Naive thymus-derived CD8-positive, alpha-beta T cell (primary cell): Measurements from ENCODE around the gene HMGN4. TPM values are rescaled to one million over a fixed set of nuclear protein-coding genes. Genes with fewer than 3 reads are reported as not detected.
A peak's percentile ranks its signal among the peaks of the same experiment; 100 is the strongest.

ENCODE experiments used
- ATAC-seq, 2 donors: fragments of 150-1000 bp; cut with Tn5 transposase in 1 of 2; sonication (Bioruptor Pico), chemical (Tn5 transposase) in 1 of 2; 1 replicate in 1 of 2; 2 replicates in 1 of 2; pipeline ENCODE4 v1.10.0; 2021; ENCODE audit warnings: mild to moderate bottlenecking in 2 of 2, moderate library complexity in 2 of 2
- POLR2A ChIA-PET: fragments of 350-600 bp; sonication (Branson Sonifier 250); formaldehyde crosslinking; loops from one replicate; lab custom pipeline; 2021; ENCODE audit warnings: antibody characterized with exemption; lab: Charles Lee
- DNase-seq, 10 donors: peaks; one replicate each; pipeline versions ENCODE4 v3.0.0 to v3.0.0-alpha.2; 2020 to 2022
- H3K27ac Mint-ChIP-seq, 10 donors: one replicate each; pipeline ENCODE4 v1.8.0; 2020 to 2022; ENCODE audit warnings: mild to moderate bottlenecking in 10 of 10, mixed read lengths in 10 of 10, moderate library complexity in 4 of 10, inconsistent platforms in 1 of 10
- H3K27me3 Mint-ChIP-seq, 5 donors: one replicate each; pipeline ENCODE4 v1.8.0; 2021 to 2022; ENCODE audit warnings: mixed read lengths in 5 of 5
- H3K36me3 Mint-ChIP-seq, 3 donors: one replicate each; pipeline ENCODE4 v1.8.0; 2020 to 2022; ENCODE audit warnings: mixed read lengths in 3 of 3, mild to moderate bottlenecking in 2 of 3, inconsistent platforms in 1 of 3
- H3K4me1 Mint-ChIP-seq, 4 donors: one replicate each; pipeline ENCODE4 v1.8.0; 2021 to 2022; ENCODE audit warnings: mixed read lengths in 4 of 4
- H3K4me3 Mint-ChIP-seq, 10 donors: one replicate each; pipeline ENCODE4 v1.8.0; 2020 to 2022; ENCODE audit warnings: mild to moderate bottlenecking in 10 of 10, mixed read lengths in 10 of 10, moderate library complexity in 6 of 10, inconsistent platforms in 1 of 10
- H3K9me3 Mint-ChIP-seq, 9 donors: one replicate each; pipeline ENCODE4 v1.8.0; 2020 to 2022; ENCODE audit warnings: mixed read lengths in 9 of 9, mild to moderate bottlenecking in 3 of 9, inconsistent platforms in 1 of 9, moderate library complexity in 1 of 9
- polyA plus RNA-seq, 3 donors: library from polyadenylated mRNA; unstranded; fragments of 300-500 nt; fragmentation: Illumina TruSeq; gene quantifications; one replicate each; pipeline ENCODE4 v1.2.3, GENCODE V29; 2021
- total RNA-seq, 8 experiments: library from RNA in 2 of 8; stranded (reverse) in 2 of 8; gene quantifications; one replicate each; pipeline ENCODE4 v1.2.3 and lab custom pipeline; 2021 to 2026

Gene HMGN4
- total RNA-seq (10 to 100 TPM; 73.3 to 77.5 TPM), polyA plus RNA-seq (100 to 1,000 TPM; 110 to 183 (median 151) TPM), total RNA-seq (lab: John Stamatoyannopoulos, UW) (55.9 to 139 (median 107) reads per million in 6 experiments)

- Mint-ChIP-seq H3K4me1 (peaks cover 32 to 72% (median 65%) of the 10 kb centered on the region in 4 donors), H3K27ac (peak within 1 kb of the TSS; percentile 91 to 100 (median 98)), H3K9me3 (peaks cover 0 to 8% (median 0%) of the 10 kb centered on the region in 9 donors), H3K36me3 (peaks cover 0 to 31% (median 2%) of the 10 kb centered on the region in 3 donors), H3K27me3 (peaks cover 0 to 10% (median 0%) of the 10 kb centered on the region in 5 donors), H3K4me3 (peak within 1 kb of the TSS; percentile 89 to 99 (median 97))
- POLR2A ChIA-PET, result interaction anchor here (0.6 to 4.4 kb wide), 51 partner anchors 10 to 1355 kb away, joined by 3 to 82 read pairs (median 4); partner anchors contain the start of gene BTN3A3
- DNase-seq (peak; percentile 62 to 98 (median 90)), ATAC-seq (peak; percentile 70 to 74)
Measured at GRCh38 chr6:26537846-26538571, at the start of gene HMGN4. TSS of gene HMGN4 (plus strand) at chr6:26538366. CDS start at chr6:26545207, 6,841 bp downstream.

- H3K4me3 Mint-ChIP-seq, result no peak overlapping the region
- peaks cover 0 to 10% (median 0%) of the 10 kb centered on the region in 4 donors for H3K4me1 Mint-ChIP-seq
- ATAC-seq, result no peak
- no peak for DNase-seq
- H3K27ac Mint-ChIP-seq, result peak overlapping the region in 1 of 10 donors; percentile 27
- POLR2A ChIA-PET, result interaction anchor here (0.7 kb wide), 1 partner anchor 106 kb away, joined by 3 read pairs; no protein-coding TSS in a partner anchor
- peaks cover 0 to 23% (median 9%) of the 10 kb centered on the region in 9 donors for H3K9me3 Mint-ChIP-seq
- H3K27me3 Mint-ChIP-seq, result no peaks in the 10 kb centered on the region
- peaks cover 0 to 10% (median 7%) of the 10 kb centered on the region in 3 donors for H3K36me3 Mint-ChIP-seq
Measured at GRCh38 chr6:26489996-26490964, 47.9 kb upstream of the HMGN4 start.

DNA sequence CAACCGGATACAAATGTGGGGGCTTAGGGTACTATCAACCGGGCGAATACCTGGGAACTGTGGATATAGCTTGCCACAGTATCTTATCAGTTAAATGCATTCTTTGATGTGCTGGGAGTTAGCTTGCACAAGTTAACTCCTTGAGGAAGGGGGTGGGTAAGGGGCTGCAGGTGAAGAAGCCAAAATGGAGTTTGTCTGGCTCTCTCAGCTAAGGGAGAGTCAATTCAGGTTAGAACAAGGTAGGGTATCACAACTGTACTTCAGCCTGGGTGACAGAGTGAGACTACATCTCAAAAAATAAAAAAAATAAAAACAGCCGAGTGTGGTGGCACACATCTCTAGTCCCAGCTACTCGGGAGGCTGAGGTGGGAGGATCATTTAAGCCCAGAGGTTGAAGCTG, 46.6 kb upstream of the HMGN4 start:
- DNase-seq (no peak), ATAC-seq (no peak)
- H3K36me3 Mint-ChIP-seq, result peaks cover 0 to 10% (median 7%) of the 10 kb centered on the region in 3 donors
- H3K27ac Mint-ChIP-seq, result no peak overlapping the region
- no peak overlapping the region for H3K4me3 Mint-ChIP-seq
- H3K4me1 Mint-ChIP-seq, result peaks cover 0 to 10% (median 0%) of the 10 kb centered on the region in 4 donors
- POLR2A ChIA-PET, result interaction anchor here (0.6 kb wide), 1 partner anchor 43 kb away, joined by 5 read pairs; no protein-coding TSS in a partner anchor
- H3K27me3 Mint-ChIP-seq, result no peaks in the 10 kb centered on the region
- H3K9me3 Mint-ChIP-seq, result peaks cover 0 to 15% (median 8%) of the 10 kb centered on the region in 9 donors

GRCh38 chr6:26493258-26493657, 44.9 kb upstream of the HMGN4 start:
- Mint-ChIP-seq H3K27ac (no peak overlapping the region), H3K36me3 (no peaks in the 10 kb centered on the region), H3K9me3 (no peaks in the 10 kb centered on the region), H3K27me3 (no peaks in the 10 kb centered on the region), H3K4me3 (no peak overlapping the region), H3K4me1 (peaks cover 0 to 10% (median 3%) of the 10 kb centered on the region in 4 donors)
- POLR2A ChIA-PET, result interaction anchor here (0.6 kb wide), 1 partner anchor 297 kb away, joined by 3 read pairs; no protein-coding TSS in a partner anchor
- ATAC-seq (peak; percentile 77 to 81), DNase-seq (peak in 2 of 10 donors; percentile 27 to 35)

GRCh38 chr6:26494117-26494516, 44.0 kb upstream of the HMGN4 start:
- Mint-ChIP-seq H3K9me3 (no peaks in the 10 kb centered on the region), H3K27me3 (no peaks in the 10 kb centered on the region), H3K36me3 (no peaks in the 10 kb centered on the region), H3K4me1 (peaks cover 0 to 10% (median 3%) of the 10 kb centered on the region in 4 donors), H3K27ac (peak overlapping the region in 3 of 10 donors; percentile 3 to 83 (median 53)), H3K4me3 (no peak overlapping the region)
- DNase-seq, result no peak
- no peak for ATAC-seq
- POLR2A ChIA-PET, result interaction anchor here (0.6 to 0.7 kb wide), 2 partner anchors 67 to 298 kb away, joined by 3 read pairs; no protein-coding TSS in a partner anchor

DNA sequence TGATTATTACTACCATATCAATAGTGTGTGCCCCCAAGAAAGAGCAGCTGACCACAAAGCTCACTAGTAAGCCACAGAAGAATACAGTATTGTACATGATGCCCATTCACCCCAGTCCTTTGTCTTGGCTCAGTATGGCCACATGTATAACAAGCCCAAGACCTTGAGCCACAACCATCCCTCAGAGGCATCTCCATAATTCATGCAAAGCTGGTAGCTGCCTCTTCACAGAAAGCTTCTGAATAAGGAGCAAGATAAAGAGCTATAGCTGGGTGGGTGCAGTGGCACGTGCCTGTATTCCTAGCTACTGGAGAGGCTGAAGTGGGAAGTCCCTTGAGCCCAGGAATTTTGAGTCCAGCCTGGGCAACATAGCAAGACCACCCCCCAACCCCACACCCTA, 42.9 kb upstream of the HMGN4 start:
- H3K27me3 Mint-ChIP-seq, result no peaks in the 10 kb centered on the region
- peaks cover 0 to 10% (median 3%) of the 10 kb centered on the region in 4 donors for H3K4me1 Mint-ChIP-seq
- ATAC-seq (no peak), DNase-seq (no peak)
- no peak overlapping the region for H3K27ac Mint-ChIP-seq
- no peaks in the 10 kb centered on the region for H3K36me3 Mint-ChIP-seq
- POLR2A ChIA-PET, result interaction anchor here (1.0 kb wide), 1 partner anchor 371 kb away, joined by 3 read pairs; a partner anchor contains a TSS
- H3K4me3 Mint-ChIP-seq, result no peak overlapping the region
- no peaks in the 10 kb centered on the region for H3K9me3 Mint-ChIP-seq

- H3K4me1 Mint-ChIP-seq, result peaks cover 8 to 23% (median 16%) of the 10 kb centered on the region in 4 donors
- no peak for DNase-seq
- peaks cover 0 to 3% (median 0%) of the 10 kb centered on the region in 3 donors for H3K36me3 Mint-ChIP-seq
- no peak for ATAC-seq
- POLR2A ChIA-PET, result interaction anchor here (1.1 kb wide), 1 partner anchor 24 kb away, joined by 3 read pairs; no protein-coding TSS in a partner anchor
- no peak overlapping the region for H3K27ac Mint-ChIP-seq
- no peaks in the 10 kb centered on the region for H3K9me3 Mint-ChIP-seq
- peaks cover 0 to 13% (median 10%) of the 10 kb centered on the region in 5 donors for H3K27me3 Mint-ChIP-seq
- H3K4me3 Mint-ChIP-seq, result no peak overlapping the region
Measured at GRCh38 chr6:26497610-26498009, 40.6 kb upstream of the HMGN4 start.

DNA sequence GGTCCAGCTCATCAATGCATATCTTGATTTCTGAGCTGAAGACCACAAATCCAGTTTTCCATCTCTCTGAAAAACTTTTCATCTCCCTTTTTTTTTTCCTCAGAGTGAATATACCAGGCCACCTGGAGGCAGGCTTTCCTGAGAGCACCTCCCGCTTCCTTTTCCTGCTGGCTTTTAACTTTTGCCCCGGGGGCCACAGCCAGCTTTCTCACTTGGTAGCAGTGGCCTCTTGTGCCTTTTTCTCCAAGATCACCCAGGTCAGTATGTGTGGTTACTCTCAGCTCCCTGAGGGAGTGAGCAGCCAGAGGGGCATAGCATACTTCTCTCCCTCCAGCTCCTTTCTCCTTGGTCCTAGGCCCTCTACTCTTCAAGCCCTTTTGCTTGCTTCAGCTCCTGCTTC, 38.1 kb upstream of the HMGN4 start, which contains the start of gene BTN1A1:
BTN1A1 (plus strand) TSS at position 202 of the 400 bp plus-strand sequence. CDS start 984 bp downstream, outside the sequence.
- peak within 1 kb of the TSS in 2 of 10 donors; percentile 4 to 56 for H3K27ac Mint-ChIP-seq
- peaks cover 0 to 3% (median 2%) of the 10 kb centered on the region in 3 donors for H3K36me3 Mint-ChIP-seq
- POLR2A ChIA-PET, result interaction anchor here (0.6 to 0.9 kb wide), 2 partner anchors 13 to 513 kb away, joined by 3 to 4 read pairs; no protein-coding TSS in a partner anchor
- H3K4me1 Mint-ChIP-seq, result peaks cover 8 to 19% (median 14%) of the 10 kb centered on the region in 4 donors
- ATAC-seq, result no peak
- H3K4me3 Mint-ChIP-seq, result peak within 1 kb of the TSS; percentile 24 to 86 (median 82)
- H3K9me3 Mint-ChIP-seq, result no peaks in the 10 kb centered on the region
- DNase-seq, result no peak
- H3K27me3 Mint-ChIP-seq, result peaks cover 3 to 26% (median 22%) of the 10 kb centered on the region in 5 donors

DNA sequence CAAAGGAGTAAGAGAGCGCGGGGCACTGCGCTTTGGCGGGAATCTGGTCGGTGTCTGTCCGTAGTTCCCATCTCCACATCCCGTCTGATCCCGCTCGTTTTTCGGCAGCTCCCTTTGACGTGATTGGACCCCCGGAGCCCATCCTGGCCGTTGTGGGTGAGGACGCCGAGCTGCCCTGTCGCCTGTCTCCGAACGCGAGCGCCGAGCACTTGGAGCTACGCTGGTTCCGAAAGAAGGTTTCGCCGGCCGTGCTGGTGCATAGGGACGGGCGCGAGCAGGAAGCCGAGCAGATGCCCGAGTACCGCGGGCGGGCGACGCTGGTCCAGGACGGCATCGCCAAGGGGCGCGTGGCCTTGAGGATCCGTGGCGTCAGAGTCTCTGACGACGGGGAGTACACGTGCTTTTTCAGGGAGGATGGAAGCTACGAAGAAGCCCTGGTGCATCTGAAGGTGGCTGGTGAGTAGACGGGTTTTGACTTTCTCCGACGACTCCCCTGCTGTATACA, 36.6 kb upstream of the HMGN4 start:
- Mint-ChIP-seq H3K27me3 (peaks cover 5 to 32% (median 26%) of the 10 kb centered on the region in 5 donors), H3K27ac (peak overlapping the region in 5 of 10 donors; percentile 5 to 57 (median 26)), H3K4me3 (peak overlapping the region; percentile 71 to 86 (median 82)), H3K36me3 (peaks cover 2 to 3% (median 3%) of the 10 kb centered on the region in 3 donors), H3K4me1 (peaks cover 8 to 19% (median 14%) of the 10 kb centered on the region in 4 donors), H3K9me3 (no peaks in the 10 kb centered on the region)
- DNase-seq (peak; percentile 8 to 64 (median 32)), ATAC-seq (peak; percentile 88 to 93)
- POLR2A ChIA-PET, result interaction anchor here (0.9 to 1.7 kb wide), 8 partner anchors 14 to 78 kb away, joined by 3 to 7 read pairs (median 4); partner anchors contain the start of gene HMGN4

- peak; percentile 21 to 37 for ATAC-seq
- H3K36me3 Mint-ChIP-seq, result peaks cover 2 to 3% (median 3%) of the 10 kb centered on the region in 3 donors
- no peak for DNase-seq
- peaks cover 8 to 18% (median 14%) of the 10 kb centered on the region in 4 donors for H3K4me1 Mint-ChIP-seq
- peak overlapping the region in 2 of 10 donors; percentile 26 to 57 for H3K27ac Mint-ChIP-seq
- H3K9me3 Mint-ChIP-seq, result no peaks in the 10 kb centered on the region
- peaks cover 5 to 32% (median 26%) of the 10 kb centered on the region in 5 donors for H3K27me3 Mint-ChIP-seq
- peak overlapping the region; percentile 71 to 86 (median 82) for H3K4me3 Mint-ChIP-seq
- POLR2A ChIA-PET, result interaction anchor here (0.9 to 1.7 kb wide), 7 partner anchors 14 to 79 kb away, joined by 3 to 7 read pairs (median 4); partner anchors contain the start of gene HMGN4
Measured at GRCh38 chr6:26502165-26502564, 36.0 kb upstream of the HMGN4 start.

GRCh38 chr6:26502626-26503025, 35.5 kb upstream of the HMGN4 start:
- H3K4me1 Mint-ChIP-seq, result peaks cover 8 to 14% (median 14%) of the 10 kb centered on the region in 4 donors
- H3K9me3 Mint-ChIP-seq, result no peaks in the 10 kb centered on the region
- POLR2A ChIA-PET, result interaction anchor here (1.1 to 1.7 kb wide), 5 partner anchors 17 to 79 kb away, joined by 3 to 6 read pairs (median 4); partner anchors contain the start of gene HMGN4
- H3K36me3 Mint-ChIP-seq, result peaks cover 2 to 3% (median 3%) of the 10 kb centered on the region in 3 donors
- no peak overlapping the region for H3K4me3 Mint-ChIP-seq
- ATAC-seq (no peak), DNase-seq (no peak)
- no peak overlapping the region for H3K27ac Mint-ChIP-seq
- peaks cover 5 to 32% (median 26%) of the 10 kb centered on the region in 5 donors for H3K27me3 Mint-ChIP-seq
